GM12874 (cell line): ENCODE results near the gene ZBTB14.

Source experiments
- CTCF ChIP-seq: IDR thresholded peaks from 2 replicates; pipeline ENCODE4 v1.5.1; 2011; ENCODE audit warnings: low read depth, mild to moderate bottlenecking, control low read depth, low read length, moderate library complexity; ENCODE audit not compliant: insufficient read depth

Gene ZBTB14

GRCh38 chr18:5298156-5298852 lies 2.8 kb upstream of the ZBTB14 start:
- no peak for TF ChIP-seq CTCF

GRCh38 chr18:5297597-5297996 lies 2.1 kb upstream of the ZBTB14 start:
- TF ChIP-seq CTCF, result no peak

GRCh38 chr18:5296706-5297320 lies 1.3 kb upstream of the ZBTB14 start:
- TF ChIP-seq CTCF, result no peak

- TF ChIP-seq CTCF, result no peak
Measured at GRCh38 chr18:5295981-5296705, 617 bp upstream of the ZBTB14 start.

- TF ChIP-seq CTCF, result no peak
Measured at GRCh38 chr18:5294457-5295230, 882 bp downstream of the ZBTB14 start.

GRCh38 chr18:5294113-5294456 lies 1.4 kb downstream of the ZBTB14 start:
- TF ChIP-seq CTCF, result no peak

GRCh38 chr18:5288517-5288935 lies 7.0 kb downstream of the ZBTB14 start:
- no peak for TF ChIP-seq CTCF
